Astrocyte of the cerebellum (primary cell): ENCODE measurements around the gene IRAG1.
A peak's percentile ranks its signal among the peaks of the same experiment; 100 is the strongest.

Source experiments
- DNase-seq: peaks from one replicate; pipeline ENCODE4 v3.0.0-alpha.2; 2011; ENCODE audit warnings: low read depth
- H3K4me3 ChIP-seq: 2 replicates; pipeline ENCODE4 v1.5.1; 2011; ENCODE audit warnings: mild to moderate bottlenecking, low read depth, low read length, moderate library complexity
- CTCF ChIP-seq: IDR thresholded peaks from 2 replicates; pipeline ENCODE4 v1.5.1; 2012; ENCODE audit warnings: low read length, low read depth, moderate library complexity, mild to moderate bottlenecking; ENCODE audit errors: missing control alignments
- in situ Hi-C: cut with HindIII; loops from 2 replicates; pipeline ENCODE4 v1.10.0; 2017; ENCODE audit warnings: low sequenced_read_pairs

IRAG1 gene

GRCh38 chr11:10670099-10670498, 23.5 kb downstream of the IRAG1 start:
- no peak for DNase-seq
- TF ChIP-seq CTCF, result no peak
- in situ Hi-C loops, result no loop called here
- H3K4me3 ChIP-seq, result no peak overlapping the region

GRCh38 chr11:10669258-10670033, 24.1 kb downstream of the IRAG1 start:
- no peak for TF ChIP-seq CTCF
- in situ Hi-C loops, result no loop called here

GRCh38 chr11:10667521-10667885, 26.1 kb downstream of the IRAG1 start:
- in situ Hi-C loops, result no loop called here
- no peak overlapping the region for H3K4me3 ChIP-seq
- DNase-seq, result peak; percentile 80
- TF ChIP-seq CTCF, result no peak

More at GRCh38 chr11:10669258-10670033, 24.1 kb downstream of the IRAG1 start:
- H3K4me3 ChIP-seq, result no peak overlapping the region
- no peak for DNase-seq

GRCh38 chr11:10666556-10667520, 26.7 kb downstream of the IRAG1 start:
- in situ Hi-C loops, result no loop called here
- H3K4me3 ChIP-seq, result no peak overlapping the region
- no peak for DNase-seq
- TF ChIP-seq CTCF, result no peak

GRCh38 chr11:10664496-10664895, 29.1 kb downstream of the IRAG1 start:
- H3K4me3 ChIP-seq, result no peak overlapping the region
- no peak for DNase-seq
- TF ChIP-seq CTCF, result no peak
- in situ Hi-C loops, result no loop called here

GRCh38 chr11:10663990-10664389, 29.6 kb downstream of the IRAG1 start:
- in situ Hi-C loops, result no loop called here
- DNase-seq, result no peak
- TF ChIP-seq CTCF, result no peak
- H3K4me3 ChIP-seq, result no peak overlapping the region
